Measurements from ENCODE around the gene OLA1.
"Not testable (repeated sequence)": the region's sequence is repeated elsewhere in the genome, so short reads cannot be mapped to it uniquely, and the experiment has no call there.

OLA1 gene

DNA sequence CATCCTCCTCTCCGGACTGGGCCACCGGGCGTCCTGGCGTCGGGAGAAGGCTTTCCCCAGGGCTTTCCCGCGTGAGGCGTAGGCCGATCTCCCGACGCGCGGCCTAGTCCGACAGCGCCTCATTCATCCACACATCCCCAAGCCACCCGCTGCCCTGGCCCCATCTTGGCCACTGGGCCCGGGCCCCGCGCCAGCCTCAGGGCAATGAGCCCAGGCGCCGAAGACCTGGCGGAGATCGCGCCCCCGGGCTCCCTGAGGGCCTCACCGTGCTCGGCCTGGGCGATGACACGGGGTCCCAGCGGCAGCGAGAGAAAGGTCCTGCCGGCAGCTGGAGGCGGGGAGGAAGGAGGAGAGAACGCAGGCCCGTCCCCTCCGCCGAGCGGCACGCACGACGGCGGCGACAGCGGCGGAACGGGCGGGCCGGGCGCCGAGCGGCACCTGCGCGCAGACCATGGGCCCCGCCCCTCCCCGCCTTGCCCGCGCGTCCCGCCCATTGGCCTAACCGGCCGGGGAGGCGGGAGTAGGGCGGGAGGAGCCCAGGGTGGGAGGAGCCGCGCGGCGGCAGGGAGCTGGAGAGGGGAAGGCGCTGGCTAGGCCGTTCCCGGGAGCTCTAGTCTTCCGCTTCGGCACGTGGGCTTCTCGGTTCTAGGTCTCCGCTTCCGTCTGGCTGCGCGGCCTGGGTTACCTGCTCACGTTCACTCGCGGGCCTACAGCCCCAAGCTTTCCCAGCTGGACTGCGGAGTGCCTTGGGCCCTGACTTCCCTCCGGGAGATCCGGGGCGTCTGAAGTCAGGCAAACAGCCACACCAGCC is at the start of gene OLA1:
Gene OLA1 (minus strand): TSS at position 346 of the 811 bp plus-strand sequence. CDS start 1,717 bp downstream, outside the sequence.
- peak; percentile 77 for DNase-seq (ENCODE audit: low read depth)
- peak within 1 kb of the TSS; percentile 67 for H3K4me3 ChIP-seq (ENCODE audit: low read length)
- TF ChIP-seq, protein P1, sequence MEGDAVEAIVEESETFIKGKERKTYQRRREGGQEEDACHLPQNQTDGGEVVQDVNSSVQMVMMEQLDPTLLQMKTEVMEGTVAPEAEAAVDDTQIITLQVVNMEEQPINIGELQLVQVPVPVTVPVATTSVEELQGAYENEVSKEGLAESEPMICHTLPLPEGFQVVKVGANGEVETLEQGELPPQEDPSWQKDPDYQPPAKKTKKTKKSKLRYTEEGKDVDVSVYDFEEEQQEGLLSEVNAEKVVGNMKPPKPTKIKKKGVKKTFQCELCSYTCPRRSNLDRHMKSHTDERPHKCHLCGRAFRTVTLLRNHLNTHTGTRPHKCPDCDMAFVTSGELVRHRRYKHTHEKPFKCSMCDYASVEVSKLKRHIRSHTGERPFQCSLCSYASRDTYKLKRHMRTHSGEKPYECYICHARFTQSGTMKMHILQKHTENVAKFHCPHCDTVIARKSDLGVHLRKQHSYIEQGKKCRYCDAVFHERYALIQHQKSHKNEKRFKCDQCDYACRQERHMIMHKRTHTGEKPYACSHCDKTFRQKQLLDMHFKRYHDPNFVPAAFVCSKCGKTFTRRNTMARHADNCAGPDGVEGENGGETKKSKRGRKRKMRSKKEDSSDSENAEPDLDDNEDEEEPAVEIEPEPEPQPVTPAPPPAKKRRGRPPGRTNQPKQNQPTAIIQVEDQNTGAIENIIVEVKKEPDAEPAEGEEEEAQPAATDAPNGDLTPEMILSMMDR (conservative IDR thresholded peaks at IDR 0.05; ENCODE audit: low read depth, low read length): no peak

- no peak overlapping the region for H3K4me3 ChIP-seq (ENCODE audit: low read length)
- DNase-seq (ENCODE audit: low read depth): no peak
- TF ChIP-seq, protein P1 (conservative IDR thresholded peaks at IDR 0.05; ENCODE audit: low read depth, low read length): no peak
These were observed 44.6 kb upstream of the OLA1 start for GRCh38 chr2:174292908-174293307.

DNA sequence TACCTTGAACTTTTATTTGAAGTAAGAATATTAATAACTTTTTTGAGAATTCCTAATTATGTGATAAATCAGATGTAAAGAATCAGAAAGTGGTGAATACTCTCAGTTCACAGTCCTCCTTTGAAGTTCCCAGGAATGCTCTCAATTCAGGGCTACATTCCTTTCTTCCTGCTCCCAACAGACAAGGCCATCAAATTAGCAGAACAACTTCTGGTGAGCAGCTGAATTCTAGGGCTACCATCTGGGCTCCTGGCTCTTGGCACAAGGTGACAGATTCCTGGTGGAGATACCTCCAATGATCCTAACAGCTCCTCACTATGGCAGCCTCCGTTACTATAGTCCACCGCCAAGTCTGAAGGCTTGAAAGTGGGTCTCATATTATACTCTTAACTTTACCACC is 37.8 kb upstream of the OLA1 start:
- no peak overlapping the region for H3K4me3 ChIP-seq (ENCODE audit: low read length)
- TF ChIP-seq, protein P1 (conservative IDR thresholded peaks at IDR 0.05; ENCODE audit: low read depth, low read length): no peak
- no peak for DNase-seq (ENCODE audit: low read depth)

DNA sequence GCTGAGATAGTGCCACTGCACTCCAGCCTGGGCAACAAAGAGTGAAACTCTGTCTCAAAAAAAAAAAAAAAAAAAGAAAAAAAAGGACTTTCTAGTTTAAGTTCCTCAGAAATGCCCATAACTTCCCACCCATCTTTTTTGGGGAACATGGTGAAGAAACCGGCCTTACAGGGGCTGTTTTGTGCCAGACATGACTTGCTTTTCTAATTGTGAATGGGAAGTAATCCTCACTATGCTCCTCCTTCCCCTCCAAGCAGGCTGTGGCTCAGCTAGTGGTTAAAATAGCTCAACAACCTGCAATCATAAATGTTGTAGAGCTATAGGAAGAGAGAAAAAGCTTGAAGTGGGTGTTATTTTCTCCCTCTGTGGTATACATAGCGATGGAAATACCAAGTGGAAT is 34.1 kb upstream of the OLA1 start:
- TF ChIP-seq, protein P1 (conservative IDR thresholded peaks at IDR 0.05; ENCODE audit: low read depth, low read length): no peak
- DNase-seq (ENCODE audit: low read depth): no peak
- H3K4me3 ChIP-seq (ENCODE audit: low read length): no peak overlapping the region

DNA sequence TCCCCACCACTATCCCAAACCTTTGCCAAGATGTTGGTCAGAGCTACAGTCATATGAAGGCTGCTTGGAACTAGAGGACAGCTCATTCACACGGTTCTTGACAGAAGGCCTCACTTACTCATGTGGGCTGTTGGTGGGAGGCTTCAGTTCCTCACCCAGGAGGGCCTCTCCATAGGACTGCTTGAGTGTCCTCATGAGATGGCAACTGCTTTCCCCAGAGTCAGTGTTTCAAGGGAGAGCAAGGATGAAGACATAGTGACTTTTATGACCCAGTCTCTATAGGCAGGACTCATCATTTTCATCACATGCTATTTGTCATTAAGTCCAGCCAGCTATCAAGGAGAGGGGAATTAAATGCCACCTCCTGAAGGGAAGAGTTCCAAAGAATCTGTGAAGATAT is 33.4 kb upstream of the OLA1 start:
- no peak for DNase-seq (ENCODE audit: low read depth)
- TF ChIP-seq, protein P1 (conservative IDR thresholded peaks at IDR 0.05; ENCODE audit: low read depth, low read length): no peak
- no peak overlapping the region for H3K4me3 ChIP-seq (ENCODE audit: low read length)

DNA sequence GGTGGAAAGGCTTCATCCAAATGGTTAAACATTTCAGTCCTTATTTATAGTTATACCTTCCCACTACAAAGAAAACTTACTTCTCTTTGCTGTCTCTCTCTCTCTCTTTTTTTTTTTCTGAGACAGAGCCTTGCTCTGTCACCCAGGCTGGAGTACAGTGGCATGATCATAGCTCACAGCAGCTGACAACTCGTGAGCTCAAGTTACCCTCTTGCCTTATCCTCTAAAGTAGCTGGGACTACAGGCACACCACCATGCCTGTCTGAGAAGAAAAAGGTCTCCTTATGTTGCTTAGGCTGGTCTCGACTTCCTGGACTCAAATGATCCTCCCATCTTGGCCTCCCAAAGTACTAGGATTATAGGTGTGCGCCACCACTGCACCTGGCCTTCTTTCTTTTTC is 32.3 kb upstream of the OLA1 start:
- TF ChIP-seq, protein P1 (conservative IDR thresholded peaks at IDR 0.05; ENCODE audit: low read depth, low read length): no peak
- DNase-seq (ENCODE audit: low read depth): no peak
- H3K4me3 ChIP-seq (ENCODE audit: low read length): no peak overlapping the region

- DNase-seq (ENCODE audit: low read depth); H3K4me3 ChIP-seq (ENCODE audit: low read length): not testable (repeated sequence)
These were observed 21.9 kb upstream of the OLA1 start for GRCh38 chr2:174270263-174270662.

All from retinal pigment epithelial cell (primary cell).